ENCODE results near the gene POLR3E.
"Not testable (repeated sequence)": the region's sequence is repeated elsewhere in the genome, so short reads cannot be mapped to it uniquely, and the experiment has no call there.

The POLR3E gene

DNA sequence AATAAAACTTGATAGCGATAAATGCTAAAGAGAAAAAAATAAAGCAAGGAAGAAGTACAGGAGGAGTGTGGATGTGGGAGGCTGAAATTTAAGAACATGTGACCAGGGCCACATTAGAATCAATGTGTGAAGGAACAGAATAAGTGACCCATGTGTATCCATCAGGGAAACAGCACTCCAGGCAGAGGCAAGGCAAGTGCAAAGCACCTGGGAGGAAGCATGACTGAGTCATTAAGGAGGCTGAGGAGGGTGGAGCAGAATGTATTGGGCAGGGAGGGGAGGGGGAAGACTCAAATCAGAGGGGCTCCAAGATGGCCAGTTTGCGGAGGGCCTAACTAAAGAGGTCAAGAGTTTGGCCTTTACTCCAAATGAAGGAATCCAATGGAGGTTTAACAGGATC lies 69.2 kb downstream of the POLR3E start:
- DNase-seq (ENCODE audit: low read depth): no peak

- no peak for DNase-seq (ENCODE audit: low read depth)
Measured at GRCh38 chr16:22366889-22367288, 69.7 kb downstream of the POLR3E start.

- DNase-seq (ENCODE audit: low read depth): not testable (repeated sequence)
Measured at GRCh38 chr16:22368200-22368826, 71.1 kb downstream of the POLR3E start.

DNA sequence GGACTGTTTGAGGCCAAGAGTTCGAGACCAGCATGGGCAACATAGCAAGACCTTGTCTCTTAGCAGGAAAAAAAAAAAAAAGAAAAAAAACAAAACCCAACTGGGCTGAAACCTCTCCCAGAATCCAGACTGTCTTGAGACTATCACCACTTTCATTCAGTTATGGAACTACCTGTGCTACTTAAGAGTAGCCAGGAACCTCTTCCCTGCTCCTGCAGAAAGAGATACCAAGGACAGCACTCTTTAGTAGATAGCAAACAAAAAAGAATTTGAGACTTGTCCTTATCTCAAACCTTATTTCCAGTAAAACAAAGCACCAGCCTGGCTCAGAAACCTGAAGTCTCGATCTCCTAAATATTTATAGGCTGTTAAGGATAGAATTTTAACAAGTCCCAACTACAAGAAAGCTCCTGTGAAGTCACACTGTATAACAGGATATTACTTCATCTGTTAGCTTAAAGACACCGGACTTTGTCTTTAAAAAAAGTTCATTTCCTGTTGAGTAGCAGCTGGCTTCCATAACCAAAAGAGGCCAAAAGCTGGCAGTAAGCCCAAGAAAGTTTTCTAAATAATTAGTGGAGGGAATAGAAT lies 72.1 kb downstream of the POLR3E start:
- DNase-seq (ENCODE audit: low read depth): peak; percentile 70

DNA sequence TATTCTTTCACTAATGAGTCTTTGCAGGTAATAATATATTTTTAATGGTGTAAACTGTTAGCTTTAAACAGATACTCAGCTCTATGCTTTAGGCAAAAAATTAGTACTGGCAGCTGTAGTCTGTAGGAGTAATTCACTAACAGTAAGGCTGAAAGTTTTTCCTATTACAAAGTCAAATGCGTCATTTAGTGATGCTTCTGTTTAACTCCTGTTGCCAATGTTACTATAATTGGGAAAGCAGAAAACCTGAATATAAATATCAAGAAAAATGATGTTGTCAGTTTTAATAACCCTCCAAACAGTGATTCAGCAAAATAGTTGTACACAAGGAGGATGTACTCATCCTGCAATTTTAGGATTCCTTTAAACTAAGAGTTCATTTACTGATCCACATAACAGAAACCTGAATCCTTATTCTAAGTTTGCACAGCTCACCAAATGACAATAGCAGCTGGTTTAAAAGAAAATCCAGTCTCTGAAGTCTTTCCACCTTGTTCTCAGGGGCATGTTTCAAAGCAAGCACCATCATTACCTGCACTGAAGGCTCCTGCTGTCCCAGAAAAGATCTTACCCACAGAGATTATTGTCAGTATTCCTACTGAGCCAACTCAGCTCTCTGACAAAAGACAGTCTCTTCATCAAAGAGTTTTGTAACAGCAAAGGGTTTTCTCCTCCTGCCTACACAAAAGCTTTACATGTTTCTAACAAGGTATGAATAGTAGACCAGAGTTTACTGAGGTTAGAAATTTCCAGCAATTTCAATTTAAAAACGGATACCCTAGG lies 73.0 kb downstream of the POLR3E start:
- DNase-seq (ENCODE audit: low read depth): peak; percentile 93

- DNase-seq (ENCODE audit: low read depth): peak; percentile 35
Measured at GRCh38 chr16:22372882-22373661, 75.9 kb downstream of the POLR3E start.

- DNase-seq (ENCODE audit: low read depth): peak; percentile 43
Measured at GRCh38 chr16:22373662-22374310, 76.6 kb downstream of the POLR3E start.

DNA sequence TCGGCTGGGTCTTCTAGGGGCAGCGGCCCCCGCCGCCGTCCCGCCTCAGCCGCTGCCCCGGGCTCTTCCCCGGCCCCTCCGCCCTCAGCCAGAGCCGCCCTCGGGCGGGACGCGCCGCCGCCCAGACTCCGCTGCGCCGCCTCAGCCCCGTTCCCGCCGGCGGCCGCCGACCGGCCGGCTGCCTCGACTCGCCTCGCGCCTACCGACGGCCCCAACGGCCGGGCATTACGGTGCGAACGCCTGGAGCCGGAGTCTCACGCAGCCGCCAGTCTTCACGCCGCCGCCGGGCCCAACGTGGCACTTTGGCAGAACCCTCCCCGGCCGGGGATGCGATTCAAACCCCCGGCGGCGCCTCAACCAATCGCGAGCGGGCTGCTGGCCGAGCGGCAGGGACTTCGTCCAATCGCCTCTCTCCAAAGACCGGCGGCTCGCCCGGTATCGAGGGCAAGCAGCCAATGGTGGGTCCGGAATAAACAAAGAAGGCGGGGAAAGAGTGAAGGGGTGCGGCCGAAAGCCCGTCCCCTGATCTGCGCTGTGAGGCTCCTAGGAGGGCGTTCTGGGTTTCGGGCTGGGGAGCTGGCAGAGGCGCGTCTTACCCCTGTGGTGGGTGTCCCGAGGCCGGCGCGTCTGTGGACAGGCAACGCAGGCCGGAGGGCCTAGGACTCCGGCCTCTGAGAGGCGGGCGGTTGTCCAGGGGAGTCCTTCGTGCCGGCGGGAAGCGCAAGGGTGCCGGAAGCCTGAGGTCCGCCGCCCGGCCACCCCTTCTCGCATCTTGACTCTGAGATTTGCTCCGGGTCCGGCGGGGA lies 77.3 kb downstream of the POLR3E start, which contains the start of gene CDR2:
TSS of gene CDR2 (minus strand) at position 309 of the 806 bp plus-strand sequence. CDS start 310 bp downstream, outside the sequence.
- peak; percentile 97 for DNase-seq (ENCODE audit: low read depth)

DNA sequence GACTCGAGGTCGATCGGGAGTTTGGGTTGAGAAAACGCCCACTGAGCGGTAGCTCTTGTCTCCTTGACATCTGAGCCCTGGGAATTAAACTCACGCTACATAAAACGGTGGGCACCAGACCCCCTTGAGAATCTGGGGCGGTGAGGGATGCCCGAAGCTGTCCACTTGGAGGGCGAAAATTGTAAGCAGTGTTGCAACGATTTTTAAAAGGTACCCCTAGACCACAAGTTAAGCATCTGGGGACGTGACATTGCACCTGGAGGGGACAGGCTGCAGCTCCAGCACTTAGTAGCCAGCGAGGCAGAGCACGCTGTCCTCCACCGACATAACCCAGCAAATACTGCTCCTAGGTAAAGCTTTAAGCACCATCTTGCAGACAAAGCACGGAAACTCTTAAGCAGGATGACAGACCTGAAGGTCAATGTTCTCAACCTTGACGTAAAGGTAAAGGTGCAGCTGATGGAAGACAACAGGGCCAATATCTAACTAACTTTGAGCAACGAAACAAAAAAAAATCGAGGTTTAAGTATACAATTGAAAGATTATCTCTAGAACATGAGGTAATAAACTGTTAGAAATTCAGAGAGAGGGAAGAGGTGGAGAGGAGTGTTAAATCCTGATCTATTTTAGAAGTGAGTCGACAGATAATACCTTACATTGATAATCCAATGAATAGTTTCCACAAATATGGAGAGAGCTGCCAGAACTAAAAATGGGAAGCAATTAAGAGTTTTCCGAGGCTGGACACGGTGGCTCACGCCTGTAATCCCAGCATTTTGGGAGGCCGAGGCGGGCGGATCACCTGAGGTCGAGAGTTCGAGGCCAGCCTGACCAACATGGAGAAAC lies 78.1 kb downstream of the POLR3E start:
- DNase-seq (ENCODE audit: low read depth): no peak

DNA sequence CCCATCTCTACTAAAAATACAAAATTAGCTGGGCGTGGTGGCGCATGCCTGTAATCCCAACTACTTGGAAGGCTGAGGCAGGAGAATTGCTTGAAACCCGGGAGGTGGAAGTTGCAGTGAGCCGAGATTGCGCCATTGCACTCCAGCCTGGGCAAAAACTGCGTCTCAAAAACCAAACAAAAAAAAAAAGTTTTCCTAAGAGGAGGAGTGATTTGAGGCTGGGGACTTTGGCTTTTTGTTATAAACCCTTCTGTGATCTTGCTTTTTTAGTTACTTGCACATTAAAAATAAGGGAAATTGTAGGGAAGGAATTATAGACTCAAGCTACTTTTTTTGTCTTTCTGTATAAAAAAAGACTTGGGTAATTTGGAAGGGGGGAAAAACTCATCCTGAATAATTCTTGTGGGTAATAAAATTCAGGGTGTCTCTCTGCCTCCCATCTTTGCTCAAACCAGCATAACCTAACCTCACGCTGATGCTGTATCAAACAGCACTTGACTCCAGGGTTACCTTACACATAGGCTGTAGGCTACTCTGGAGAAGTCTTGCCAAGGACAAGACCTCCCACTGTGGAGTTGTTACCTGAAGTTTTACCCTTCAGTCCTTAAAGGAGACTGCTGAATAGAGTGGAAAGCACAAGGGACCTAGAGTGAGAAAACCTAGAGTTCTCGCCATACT lies 78.9 kb downstream of the POLR3E start:
- no peak for DNase-seq (ENCODE audit: low read depth)

GRCh38 chr16:22379656-22380055 lies 82.4 kb downstream of the POLR3E start:
- no peak for DNase-seq (ENCODE audit: low read depth)

DNA sequence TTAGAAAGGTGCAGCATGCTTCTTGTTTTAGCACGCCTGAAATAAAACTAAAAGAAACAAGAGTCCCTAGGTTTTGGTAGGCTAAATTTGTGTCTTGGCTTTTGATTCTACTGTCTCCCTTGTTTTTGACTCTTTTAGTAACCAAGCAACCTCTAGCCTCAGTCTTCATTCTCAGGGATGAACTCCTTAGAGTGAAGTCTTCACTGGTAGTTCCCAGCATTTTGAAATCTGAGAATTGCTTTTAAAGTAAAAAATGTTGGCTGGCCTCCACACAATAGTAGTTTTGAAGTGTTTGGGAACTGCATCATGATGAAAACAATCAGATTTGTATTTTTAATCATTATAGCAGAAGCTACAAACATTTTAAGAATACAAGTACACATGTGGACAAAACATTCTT lies 83.3 kb downstream of the POLR3E start:
- DNase-seq (ENCODE audit: low read depth): peak; percentile 57

DNA sequence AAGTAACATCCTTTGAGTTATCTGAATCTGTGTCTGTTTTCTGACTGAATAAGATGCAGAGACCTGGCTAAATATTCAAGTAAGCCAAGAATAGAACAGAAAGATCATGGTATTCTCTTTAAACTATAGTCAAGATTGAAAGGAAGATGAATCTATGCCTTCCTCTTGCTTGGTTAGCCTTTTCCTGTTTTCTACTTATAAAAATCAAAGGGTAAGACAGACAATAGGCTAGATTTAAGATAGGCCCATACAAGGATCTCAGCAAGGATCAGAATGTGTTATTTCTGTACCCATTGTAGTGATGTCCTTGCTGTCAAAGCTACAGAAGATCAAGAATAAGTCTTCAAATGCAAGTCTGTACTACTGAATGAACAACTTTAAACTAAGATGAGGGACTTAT lies 84.2 kb downstream of the POLR3E start:
- DNase-seq (ENCODE audit: low read depth): no peak

GRCh38 chr16:22383827-22384226 lies 86.6 kb downstream of the POLR3E start:
- DNase-seq (ENCODE audit: low read depth): no peak
